Large intestine (tissue), 3 donors: Measurements from ENCODE around the gene EXD3. TPM values are rescaled to one million over a fixed set of nuclear protein-coding genes. Genes with fewer than 3 reads are reported as not detected.

Experiments
- DNase-seq, 2 donors: peaks; one replicate each; pipeline versions ENCODE4 v3.0.0 to v3.0.0-alpha.2; 2013
- H3K27ac ChIP-seq: one replicate; pipeline ENCODE4 v1.5.1; 2013; ENCODE audit warnings: low read length
- H3K27me3 ChIP-seq: 2 replicates; pipeline ENCODE4 v1.6.1; 2013; ENCODE audit warnings: low read length; ENCODE audit not compliant: control insufficient read depth, insufficient read depth
- H3K36me3 ChIP-seq: 2 replicates; pipeline ENCODE4 v1.6.1; 2013; ENCODE audit warnings: low read length; ENCODE audit not compliant: control insufficient read depth, insufficient read depth
- H3K4me1 ChIP-seq: one replicate; pipeline ENCODE4 v1.6.1; 2013; ENCODE audit warnings: low read length; ENCODE audit not compliant: control insufficient read depth, insufficient read depth
- H3K4me3 ChIP-seq: one replicate; pipeline ENCODE4 v1.5.1; 2013; ENCODE audit warnings: low read length
- H3K9me3 ChIP-seq: one replicate; pipeline ENCODE4 v1.6.1; 2013; ENCODE audit warnings: mild to moderate bottlenecking, low read depth, low read length, moderate library complexity; ENCODE audit not compliant: control insufficient read depth
- WGBS: methylation state at CpG from one replicate; pipeline ENCODE4 v1.1.5; 2013; ENCODE audit warnings: low lambda C conversion rate; ENCODE audit not compliant: insufficient coverage; 5-methylcytosine and 5-hydroxymethylcytosine counted together
- polyA plus RNA-seq: library from polyadenylated mRNA; unstranded; fragments of 120-200 nt; gene quantifications from one replicate; pipeline ENCODE4 v1.2.1, GENCODE V29; 2013

EXD3 gene
- polyA plus RNA-seq, 1 donor = 36.5 TPM

DNA sequence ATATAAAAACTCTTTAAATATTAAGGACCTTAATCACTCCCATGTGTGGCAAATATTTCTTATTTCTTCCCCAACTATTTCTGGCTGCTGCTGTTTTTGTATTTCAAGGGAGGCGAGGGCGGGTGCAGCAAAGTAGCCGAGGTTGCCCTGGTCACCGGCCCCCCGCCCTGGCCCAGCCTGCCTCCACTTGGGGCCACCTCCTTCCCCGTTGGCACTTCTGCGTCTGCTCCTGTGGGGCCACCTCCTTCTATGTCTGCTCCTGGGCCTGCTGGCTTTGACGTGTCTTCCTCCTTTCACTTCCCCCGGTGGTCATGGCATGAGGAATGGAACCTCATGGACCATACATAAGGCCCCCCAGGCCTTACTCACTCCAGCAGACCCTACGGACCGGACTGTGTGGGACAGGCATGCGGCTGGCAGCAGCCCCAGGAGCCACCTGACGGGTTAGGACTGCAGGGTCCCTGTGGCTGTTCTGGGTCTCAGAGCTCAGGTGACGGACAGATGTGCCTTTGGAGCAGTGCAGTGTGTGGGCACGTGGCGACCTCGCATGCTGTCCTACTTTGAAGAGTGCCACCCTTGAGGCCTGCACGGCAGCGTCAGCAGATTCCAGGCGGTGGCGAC is 24.0 kb upstream of the EXD3 start:
- no peaks in the 10 kb centered on the region for H3K9me3 ChIP-seq
- peaks cover 18% of the 10 kb centered on the region for H3K4me1 ChIP-seq
- no CpG with 5 or more reads among the region's 21 CpGs for WGBS
- peaks cover 7% of the 10 kb centered on the region for H3K36me3 ChIP-seq
- H3K27ac ChIP-seq = no peak overlapping the region
- H3K27me3 ChIP-seq = no peaks in the 10 kb centered on the region
- H3K4me3 ChIP-seq = no peak overlapping the region
- DNase-seq = no peak

DNA sequence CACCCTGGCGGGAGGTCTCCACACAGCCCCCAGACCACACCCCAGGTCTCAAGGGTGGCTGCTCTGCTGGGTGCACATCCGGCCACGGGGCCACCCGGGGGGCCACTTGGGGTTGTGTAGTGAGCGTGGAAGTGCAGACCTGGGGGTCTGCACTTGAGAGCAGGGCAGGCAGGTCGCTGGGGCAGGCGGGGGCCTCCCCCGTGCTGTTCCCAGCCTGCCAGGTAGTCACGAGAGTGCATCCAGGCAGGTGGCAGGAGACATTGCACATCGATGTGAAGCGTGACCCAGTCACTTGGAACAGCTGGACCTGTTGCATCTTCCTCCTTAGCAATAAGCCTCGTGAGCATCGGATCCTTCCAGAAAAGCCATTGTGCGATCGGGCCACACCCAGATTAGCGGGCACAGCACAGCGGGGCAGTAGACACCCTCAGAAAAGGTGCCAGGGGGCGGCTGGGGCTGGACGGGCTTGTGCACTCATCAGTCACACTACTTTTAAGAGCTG is 23.0 kb upstream of the EXD3 start:
- H3K9me3 ChIP-seq = no peaks in the 10 kb centered on the region
- no peaks in the 10 kb centered on the region for H3K27me3 ChIP-seq
- H3K4me1 ChIP-seq = peaks cover 19% of the 10 kb centered on the region
- no CpG with 5 or more reads among the region's 19 CpGs for WGBS
- no peak overlapping the region for H3K4me3 ChIP-seq
- peaks cover 7% of the 10 kb centered on the region for H3K36me3 ChIP-seq
- H3K27ac ChIP-seq = no peak overlapping the region
- peak in 1 of 2 donors; percentile 60 for DNase-seq

DNA sequence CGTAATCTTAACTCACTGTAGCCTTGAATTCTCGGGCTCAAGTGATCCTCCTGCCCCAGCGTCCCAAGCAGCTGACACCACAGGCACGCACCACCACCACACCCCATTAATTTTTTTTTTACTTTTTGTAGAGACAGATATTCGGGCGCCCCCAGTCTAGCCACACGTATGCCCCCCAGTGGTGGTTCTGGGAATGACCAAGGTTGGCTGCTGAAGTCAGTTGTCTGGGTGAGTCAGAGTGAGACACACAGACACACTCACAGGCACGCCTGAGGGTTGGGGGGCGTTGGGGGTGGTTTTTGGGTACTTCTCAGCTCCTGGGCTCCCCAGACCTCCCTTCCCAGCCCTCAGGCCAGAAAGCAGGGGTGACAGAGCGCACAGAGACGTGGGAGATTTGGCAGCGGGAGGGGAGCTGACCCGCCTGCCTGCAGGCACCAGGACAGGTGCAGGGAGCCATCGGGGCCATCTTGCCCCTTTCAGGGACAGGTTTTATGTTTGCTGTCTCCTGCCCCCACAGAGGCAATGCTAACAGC is 22.4 kb upstream of the EXD3 start:
- WGBS = no CpG with 5 or more reads among the region's 14 CpGs
- DNase-seq = peak; percentile 84 to 88
- Histone ChIP-seq H3K27ac (no peak overlapping the region), H3K9me3 (no peaks in the 10 kb centered on the region), H3K27me3 (no peaks in the 10 kb centered on the region), H3K36me3 (peaks cover 7% of the 10 kb centered on the region), H3K4me3 (no peak overlapping the region), H3K4me1 (peaks cover 19% of the 10 kb centered on the region)

DNA sequence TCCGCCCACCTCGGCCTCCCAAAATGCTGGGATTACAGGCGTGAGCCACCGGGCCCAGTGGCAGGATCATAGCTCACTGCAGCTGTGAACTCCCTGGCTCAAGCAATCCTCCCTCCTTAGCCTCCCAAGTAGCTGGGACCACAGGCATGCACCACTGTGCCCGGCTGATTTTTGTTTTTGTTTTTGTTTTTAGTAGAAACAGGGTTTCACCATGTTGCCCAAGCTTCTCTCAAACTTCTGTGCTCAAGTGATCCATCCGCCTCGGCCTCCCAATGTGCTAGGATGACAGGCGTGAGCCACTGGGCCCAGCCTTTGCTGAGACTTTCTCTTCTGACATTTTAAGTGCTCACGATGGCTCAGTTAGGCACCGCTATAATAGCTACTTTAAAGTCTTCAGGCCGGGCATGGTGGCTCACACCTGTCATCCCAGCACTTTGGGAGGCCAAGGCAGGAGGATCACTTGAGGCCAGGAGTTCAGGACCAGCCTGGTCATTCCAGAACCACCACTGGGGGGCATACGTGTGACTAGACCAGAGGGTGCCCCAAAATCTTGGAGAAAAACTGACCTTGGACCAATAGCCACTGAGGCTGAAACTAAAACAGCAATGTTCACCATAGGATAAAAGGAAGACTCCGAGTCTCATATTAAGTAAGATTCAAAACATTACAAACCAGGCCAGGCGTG is 21.3 kb upstream of the EXD3 start:
- peaks cover 19% of the 10 kb centered on the region for H3K4me1 ChIP-seq
- H3K27ac ChIP-seq = no peak overlapping the region
- H3K36me3 ChIP-seq = peaks cover 3% of the 10 kb centered on the region
- H3K27me3 ChIP-seq = no peaks in the 10 kb centered on the region
- WGBS = no CpG with 5 or more reads among the region's 14 CpGs
- DNase-seq = no peak
- no peak overlapping the region for H3K4me3 ChIP-seq
- no peaks in the 10 kb centered on the region for H3K9me3 ChIP-seq

DNA sequence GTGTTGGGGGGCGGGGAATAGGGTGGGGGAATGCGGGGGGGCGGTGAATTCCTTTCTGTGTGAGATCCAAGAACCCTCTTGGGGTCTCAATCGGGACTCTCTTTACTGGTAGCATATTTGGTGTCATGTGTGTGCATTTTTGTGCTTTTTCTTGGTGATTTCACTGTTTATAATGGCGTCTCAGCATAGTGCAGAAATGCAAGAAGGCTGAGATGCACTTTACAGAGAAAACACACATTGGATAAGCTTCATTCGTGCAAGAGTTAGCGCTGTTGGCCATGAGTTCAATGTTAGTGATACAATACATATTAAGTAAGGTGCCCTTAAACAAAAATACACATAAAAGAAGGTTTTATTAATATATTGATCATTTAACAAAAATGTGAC is 19.0 kb upstream of the EXD3 start:
- H3K27ac ChIP-seq = peak overlapping the region; percentile 47
- no peaks in the 10 kb centered on the region for H3K36me3 ChIP-seq
- no peaks in the 10 kb centered on the region for H3K27me3 ChIP-seq
- H3K4me3 ChIP-seq = peak overlapping the region; percentile 41
- H3K9me3 ChIP-seq = no peaks in the 10 kb centered on the region
- H3K4me1 ChIP-seq = peaks cover 19% of the 10 kb centered on the region
- no peak for DNase-seq
- 19% methylated on average over 2 of the region's 7 CpGs for WGBS

DNA sequence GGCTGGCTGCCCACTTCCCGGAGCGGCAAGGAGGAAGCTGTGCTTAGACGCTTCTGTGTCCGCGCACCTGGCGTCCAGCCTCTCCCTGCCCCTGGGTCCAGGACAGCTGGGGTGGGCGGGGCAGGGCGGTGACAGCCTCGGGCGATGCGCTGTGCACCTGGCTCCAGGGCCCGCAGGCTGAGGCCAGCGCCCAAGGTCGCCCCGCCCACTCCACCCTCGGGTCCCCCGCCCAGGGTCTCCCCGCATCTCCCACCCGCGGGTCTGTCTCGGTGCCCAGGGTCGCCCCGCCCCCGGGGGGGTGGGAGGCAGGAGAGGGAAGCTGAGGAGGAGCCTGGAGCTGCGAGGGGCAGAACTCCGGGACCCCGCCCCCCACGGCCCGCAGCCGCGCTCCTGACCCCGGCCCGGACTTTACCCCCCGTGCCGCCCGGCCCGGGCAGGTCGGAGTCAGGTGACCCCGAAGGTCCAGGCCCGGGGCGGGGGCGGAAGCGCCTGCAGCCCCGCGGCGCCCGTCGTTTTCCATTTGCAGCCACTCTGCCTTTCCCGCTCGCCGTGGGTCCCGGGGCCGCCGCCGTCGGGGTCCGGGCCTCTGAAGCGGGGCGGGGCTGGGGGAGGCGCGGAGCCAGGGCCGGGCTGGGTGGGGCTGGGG is 18.4 kb upstream of the EXD3 start, which contains the start of gene ENTPD8:
TSS of gene ENTPD8 (minus strand) at position 69 of the 646 bp plus-strand sequence. CDS start 3,072 bp downstream, outside the sequence.
- Histone ChIP-seq H3K4me1 (peaks cover 19% of the 10 kb centered on the region), H3K36me3 (no peaks in the 10 kb centered on the region), H3K4me3 (peak within 1 kb of the TSS; percentile 48), H3K27ac (peak within 1 kb of the TSS; percentile 47), H3K9me3 (no peaks in the 10 kb centered on the region), H3K27me3 (no peaks in the 10 kb centered on the region)
- no CpG with 5 or more reads among the region's 62 CpGs for WGBS
- DNase-seq = peak; percentile 88 to 92

DNA sequence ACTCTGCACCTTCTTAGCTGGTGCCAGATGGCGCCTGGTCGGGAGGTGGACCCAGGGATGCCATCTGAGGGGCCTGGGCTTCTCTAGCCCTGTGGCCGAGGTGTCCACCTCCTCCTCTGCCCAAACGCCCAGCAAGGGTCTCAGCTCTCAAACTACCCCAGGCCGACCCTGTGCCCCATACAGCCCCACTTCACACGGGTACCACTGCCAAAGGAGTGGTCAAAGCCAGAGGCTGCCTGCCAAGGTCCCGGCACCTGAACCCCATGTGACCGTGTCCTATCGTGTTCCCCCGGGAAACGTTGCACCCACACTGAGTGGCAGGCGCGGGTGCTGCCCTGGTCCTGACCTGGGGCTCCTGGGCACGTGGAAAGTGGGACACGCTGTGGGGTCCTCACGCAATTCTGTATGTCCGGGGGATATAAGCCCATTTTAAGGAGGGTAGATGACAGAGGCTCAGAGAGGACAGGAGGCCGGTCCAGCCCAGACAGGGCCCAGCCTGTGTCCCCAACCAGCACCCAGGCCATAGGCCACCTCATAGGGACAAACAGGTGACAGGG is 16.3 kb upstream of the EXD3 start:
- Histone ChIP-seq H3K27ac (no peak overlapping the region), H3K9me3 (peaks cover 2% of the 10 kb centered on the region), H3K27me3 (no peaks in the 10 kb centered on the region), H3K36me3 (no peaks in the 10 kb centered on the region), H3K4me3 (no peak overlapping the region), H3K4me1 (peaks cover 6% of the 10 kb centered on the region)
- no CpG with 5 or more reads among the region's 18 CpGs for WGBS
- no peak for DNase-seq

DNA sequence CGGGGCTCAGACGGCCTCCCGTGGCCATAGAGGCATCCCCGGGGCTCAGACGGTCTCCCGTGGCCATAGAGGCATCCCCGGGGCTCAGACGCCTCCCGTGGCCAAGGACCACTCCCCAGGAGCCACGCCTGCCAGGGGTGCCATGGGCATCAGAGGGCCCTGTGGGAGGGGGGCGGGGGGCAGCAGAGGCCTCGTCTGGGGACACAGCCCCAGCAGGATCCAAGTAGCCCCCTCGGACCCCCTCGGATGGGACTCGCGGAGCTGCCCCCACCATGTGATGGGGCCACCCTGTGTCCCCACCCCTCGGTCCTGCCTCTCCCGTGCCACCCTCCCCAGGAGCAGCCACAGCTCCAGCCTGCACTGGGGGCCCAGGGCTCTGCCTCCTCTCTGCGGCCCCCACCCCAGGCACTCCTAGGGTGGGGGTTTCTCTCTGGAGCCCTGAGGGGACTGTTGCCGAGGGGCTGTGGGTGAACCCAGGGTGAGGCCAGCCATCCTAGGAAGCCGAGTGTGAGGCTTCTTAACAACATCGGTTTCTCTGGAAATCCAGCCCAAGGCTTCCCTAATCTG is 15.7 kb upstream of the EXD3 start:
- no peak overlapping the region for H3K27ac ChIP-seq
- H3K27me3 ChIP-seq = no peaks in the 10 kb centered on the region
- H3K4me3 ChIP-seq = no peak overlapping the region

DNA sequence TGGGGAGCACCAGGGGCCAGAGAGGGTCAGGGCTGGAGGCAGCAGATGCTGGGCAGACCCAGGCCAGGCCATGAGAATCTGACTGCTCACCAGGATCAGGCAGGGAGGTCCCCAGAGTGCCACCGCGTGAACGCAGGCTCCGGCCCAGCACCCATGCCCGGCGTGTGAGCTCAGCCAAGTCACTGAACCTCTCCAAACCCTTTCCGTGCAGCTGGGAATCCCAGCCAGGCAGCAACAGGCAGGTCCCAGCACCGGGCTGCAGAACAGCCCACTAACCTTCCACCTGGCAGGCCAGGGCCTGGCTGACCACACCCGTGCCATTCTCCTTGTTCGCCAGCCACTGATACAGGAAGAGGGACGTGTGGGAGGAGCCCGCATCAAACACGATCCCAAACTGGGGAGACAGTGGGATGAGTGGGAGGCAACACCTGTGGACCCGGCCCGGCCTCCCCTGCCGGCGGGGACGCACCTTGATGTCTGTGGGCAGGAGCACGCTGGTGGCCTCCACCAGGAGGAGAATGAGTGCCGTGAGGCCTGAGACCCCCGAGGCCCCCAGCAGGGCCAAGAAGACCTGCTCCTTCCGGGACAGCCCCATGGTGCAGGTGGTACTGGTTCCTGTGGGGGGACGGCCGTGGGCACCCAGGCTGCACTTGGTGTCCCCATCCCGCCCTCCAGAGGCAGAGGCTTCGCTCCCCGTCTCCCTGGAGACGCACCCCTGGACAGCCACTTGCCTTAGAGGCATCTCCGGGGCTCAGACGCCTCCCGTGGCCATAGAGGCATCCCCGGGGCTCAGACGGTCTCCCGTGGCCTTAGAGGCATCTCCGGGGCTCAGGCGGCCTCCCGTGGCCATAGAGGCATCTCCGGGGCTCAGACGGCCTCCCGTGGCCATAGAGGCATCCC is 15.0 kb upstream of the EXD3 start:
- Histone ChIP-seq H3K27me3 (no peaks in the 10 kb centered on the region), H3K9me3 (peaks cover 2% of the 10 kb centered on the region), H3K36me3 (peaks cover 3% of the 10 kb centered on the region), H3K4me3 (no peak overlapping the region), H3K27ac (no peak overlapping the region), H3K4me1 (peaks cover 6% of the 10 kb centered on the region)
- no peak for DNase-seq
- no CpG with 5 or more reads among the region's 40 CpGs for WGBS

More for the DNA sequence above, 15.7 kb upstream of the EXD3 start:
- peaks cover 6% of the 10 kb centered on the region for H3K4me1 ChIP-seq
- H3K36me3 ChIP-seq = no peaks in the 10 kb centered on the region
- peaks cover 2% of the 10 kb centered on the region for H3K9me3 ChIP-seq
- no peak for DNase-seq
- no CpG with 5 or more reads among the region's 22 CpGs for WGBS
